HG03432 (cell line): ENCODE data around the gene HSD17B3.
"Not testable (repeated sequence)": the region's sequence is repeated elsewhere in the genome, so short reads cannot be mapped to it uniquely, and the experiment has no call there.

Source experiments
- ATAC-seq: cut with Tn5 transposase; IDR thresholded peaks from one replicate; pipeline ENCODE4 v1.9.1; 2021; ENCODE audit warnings: mild to moderate bottlenecking, moderate library complexity; ENCODE audit not compliant: unreplicated experiment

The HSD17B3 gene

DNA sequence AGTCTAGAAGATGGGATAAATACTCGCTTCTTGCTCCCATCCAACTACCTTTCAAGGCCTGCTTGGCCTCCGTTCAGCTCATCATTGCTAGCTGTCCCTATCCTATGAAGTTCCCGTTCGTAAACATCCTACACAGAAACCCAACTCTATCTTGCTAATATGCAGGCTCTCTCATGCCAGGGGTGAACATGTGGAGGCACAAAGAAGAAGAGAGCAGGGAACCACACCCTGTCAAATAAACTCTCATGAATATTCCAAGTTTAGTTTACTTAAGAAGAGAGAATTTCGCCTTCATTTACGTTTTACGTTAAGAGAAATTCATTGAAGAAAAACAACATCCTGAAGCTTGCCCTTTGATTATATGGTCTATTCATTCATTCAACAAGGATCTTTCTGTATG lies 7.9 kb upstream of the HSD17B3 start:
- ATAC-seq: no peak

DNA sequence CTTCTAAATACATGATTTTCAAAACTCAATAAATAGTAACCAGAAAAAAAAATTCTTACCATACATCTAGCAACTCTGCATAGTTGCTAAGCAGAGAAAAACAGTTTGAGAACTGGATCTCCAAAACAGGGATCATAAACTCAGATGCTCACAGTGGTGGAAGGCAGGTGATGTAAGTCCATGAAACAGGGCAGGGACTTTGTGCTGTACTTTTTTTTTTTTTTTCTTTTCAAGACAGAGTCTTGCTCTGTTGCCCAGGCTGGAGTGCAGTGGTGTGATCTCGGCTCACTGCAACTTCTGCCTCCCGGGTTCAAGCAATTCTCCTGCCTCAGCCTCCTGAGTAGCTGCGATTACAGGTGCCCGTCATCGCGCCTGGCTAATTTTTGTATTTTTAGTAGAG lies 5.0 kb upstream of the HSD17B3 start:
- not testable (repeated sequence) for ATAC-seq

DNA sequence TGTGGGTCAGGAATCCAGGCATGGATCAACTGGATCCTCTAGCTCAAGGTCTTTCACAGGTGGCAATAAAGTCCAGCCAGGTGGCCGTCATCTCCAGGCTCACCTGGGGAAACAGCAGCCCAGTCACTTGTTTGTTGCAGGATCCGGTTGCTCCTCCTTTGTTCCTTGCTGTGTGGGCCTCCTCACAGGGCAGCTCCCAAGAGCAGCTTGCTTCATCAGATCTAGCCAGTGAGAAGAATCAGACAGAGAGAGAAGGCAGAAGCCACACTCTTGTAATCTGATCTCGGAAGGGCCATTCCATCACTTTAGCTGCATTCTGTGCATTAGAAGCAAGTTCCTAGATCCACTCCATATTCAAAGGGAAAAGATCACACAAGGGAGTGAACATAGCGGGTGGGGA lies 3.2 kb upstream of the HSD17B3 start:
- no peak for ATAC-seq

DNA sequence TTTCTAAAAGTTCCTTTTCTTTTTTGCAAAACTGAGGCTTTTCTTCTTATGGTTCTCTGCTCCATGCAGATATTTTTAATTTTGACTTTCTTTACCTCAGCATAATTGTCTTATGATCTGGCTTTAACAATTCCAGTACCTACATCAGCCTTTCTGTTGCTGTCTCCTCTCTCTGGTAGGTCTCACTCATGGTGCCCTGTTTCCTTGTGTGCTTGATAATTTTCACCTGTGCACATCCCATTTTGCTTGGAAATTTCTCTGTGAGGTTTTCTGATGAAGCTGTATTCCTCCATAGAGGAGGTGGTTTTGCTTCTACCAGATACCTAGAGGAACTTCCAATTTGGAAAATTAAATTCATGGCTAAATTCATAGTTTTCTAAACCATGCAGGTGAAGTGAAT lies 2.3 kb upstream of the HSD17B3 start:
- ATAC-seq: no peak

DNA sequence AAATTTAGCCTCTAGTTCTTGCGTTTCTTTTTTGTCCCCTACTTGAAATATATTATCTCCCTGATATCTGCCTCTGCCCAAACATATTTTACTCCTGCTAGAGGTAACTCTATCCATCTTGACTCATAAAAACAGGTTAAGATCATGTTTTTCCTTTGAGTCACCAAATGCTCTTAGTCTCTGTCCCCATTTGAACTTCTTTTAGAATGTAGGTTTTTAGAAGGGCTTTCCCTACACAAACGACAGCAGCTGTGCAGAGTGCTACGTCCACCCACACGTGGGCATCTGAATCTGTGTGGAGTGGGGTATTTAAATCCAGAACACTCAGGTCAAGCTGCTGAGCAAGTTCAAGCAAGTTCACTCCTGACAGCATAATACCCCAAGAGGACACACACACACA lies 2.2 kb downstream of the HSD17B3 start:
- ATAC-seq: no peak

DNA sequence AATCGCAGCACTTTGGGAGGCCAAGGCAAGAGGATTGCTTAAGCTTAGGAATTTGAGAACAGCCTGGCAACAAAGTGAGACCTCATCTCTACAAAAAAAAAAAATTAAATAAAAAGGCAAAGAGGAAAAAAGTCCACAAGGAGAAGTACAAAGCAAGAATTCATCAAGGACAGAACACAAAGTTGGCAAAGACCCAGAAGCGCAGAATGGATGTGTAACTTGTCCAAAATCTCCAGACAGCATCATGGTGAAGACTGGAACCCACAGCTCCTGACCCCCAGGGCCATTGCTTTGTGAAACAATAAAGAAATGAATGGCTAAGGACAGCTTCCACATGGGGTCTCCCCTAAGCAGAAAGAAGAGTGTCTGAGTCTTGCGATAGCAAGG lies 7.8 kb downstream of the HSD17B3 start:
- no peak for ATAC-seq

DNA sequence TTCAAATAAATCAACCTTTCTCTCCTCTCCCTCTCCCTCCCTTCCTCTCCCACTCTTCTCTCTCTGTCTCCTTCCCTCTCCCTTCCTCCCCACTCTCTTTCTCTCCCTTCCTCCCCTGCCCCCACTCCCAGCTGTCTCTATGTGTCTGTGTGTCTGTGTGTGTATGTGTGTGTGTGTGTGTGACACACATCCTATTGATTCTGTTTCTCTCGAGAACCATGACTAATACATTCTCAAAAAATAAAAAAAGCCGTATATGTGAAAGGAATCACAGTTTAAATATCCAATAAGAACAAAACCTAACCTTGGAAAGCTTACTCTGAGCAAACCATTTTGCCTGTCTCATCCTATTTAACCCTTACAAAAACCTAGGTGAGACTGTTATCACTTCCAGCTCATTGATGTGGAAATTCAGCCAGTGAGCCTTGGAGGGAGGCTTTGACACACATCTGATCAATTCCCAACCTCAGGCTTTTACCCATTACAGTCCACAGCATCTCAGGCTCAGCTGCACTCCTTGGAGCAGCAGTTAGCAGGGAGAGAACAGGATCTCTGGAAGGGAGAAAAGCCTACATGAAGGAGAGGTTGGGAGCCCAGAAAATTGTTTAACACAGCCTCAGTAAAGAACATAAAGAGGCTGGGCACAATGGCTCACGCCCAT lies 8.3 kb downstream of the HSD17B3 start:
- ATAC-seq: no peak

DNA sequence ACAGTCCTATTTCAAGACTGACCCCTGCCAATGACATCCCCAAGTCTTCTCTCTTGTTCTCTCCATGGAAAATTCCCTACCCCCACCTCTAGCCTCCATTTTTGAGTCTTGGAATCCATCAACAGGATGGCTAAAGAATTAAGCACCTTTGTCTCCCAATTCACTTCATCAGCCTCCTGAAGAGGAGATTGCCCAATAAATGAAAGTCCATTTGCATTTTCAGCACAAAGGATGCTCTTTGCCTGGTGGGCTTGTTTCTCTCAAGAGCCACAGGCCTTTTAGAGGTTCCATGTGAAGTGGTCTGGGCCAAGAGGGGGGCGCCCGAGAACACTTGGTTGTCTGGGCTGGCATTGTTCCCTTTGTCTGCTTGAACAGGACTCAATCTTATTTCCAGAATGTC lies 12.6 kb downstream of the HSD17B3 start:
- no peak for ATAC-seq

DNA sequence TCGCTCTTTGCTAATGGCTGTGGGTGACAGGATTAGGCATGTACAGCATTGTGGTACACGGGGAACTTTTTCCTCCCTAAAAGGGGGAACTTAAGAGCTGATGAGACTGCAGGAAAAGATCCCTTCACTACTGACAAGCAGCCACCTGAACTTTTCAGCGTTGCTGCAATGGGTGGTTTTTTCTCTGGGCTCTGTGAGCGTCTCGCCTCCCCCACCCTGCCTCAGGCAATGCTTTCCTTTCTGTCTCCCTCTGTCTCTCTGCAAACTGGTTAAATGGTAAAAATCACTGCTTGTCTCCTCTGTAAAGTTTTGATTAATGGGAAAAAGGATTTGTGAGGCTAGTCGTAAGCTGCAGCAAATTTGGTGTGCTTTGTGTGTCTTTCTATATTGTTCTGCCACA lies 20.3 kb downstream of the HSD17B3 start:
- no peak for ATAC-seq

DNA sequence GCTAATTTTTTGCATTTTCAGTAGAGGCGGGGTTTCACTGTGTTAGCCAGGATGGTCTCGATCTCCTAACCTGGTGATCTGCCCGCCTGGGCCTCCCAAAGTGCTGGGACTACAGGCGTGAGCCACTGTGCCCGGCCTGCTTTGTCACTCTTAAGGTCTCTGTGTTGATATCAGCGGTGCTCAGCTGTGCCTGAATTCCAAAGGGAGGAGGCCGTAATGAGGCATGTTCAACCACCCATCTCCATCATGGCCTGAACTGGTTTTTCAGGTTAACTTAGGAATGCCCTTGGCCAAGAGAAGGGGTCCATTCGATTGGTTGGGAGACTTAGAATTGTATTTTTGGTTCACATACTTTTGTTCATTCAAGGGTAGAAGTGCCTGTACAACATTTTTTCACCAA lies 22.0 kb downstream of the HSD17B3 start:
- ATAC-seq: no peak

DNA sequence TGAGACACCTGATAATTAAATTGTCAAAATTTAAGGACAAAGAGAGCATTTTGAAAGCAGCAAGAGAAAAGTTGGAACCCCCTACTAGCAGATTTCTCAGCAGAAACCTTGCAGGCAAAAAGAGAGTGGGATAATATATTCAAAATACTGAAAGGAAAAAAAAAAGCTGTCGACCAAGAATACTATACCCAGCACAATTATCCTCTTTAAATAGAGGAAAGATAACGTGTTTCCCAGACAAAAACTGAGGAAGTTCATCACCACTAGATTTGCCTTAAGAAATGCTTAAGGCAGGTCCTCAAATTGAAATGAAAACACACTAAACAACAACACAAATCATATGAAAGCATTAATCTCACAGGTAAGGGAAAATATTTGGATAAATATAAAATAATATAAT lies 27.0 kb downstream of the HSD17B3 start:
- ATAC-seq: no peak

DNA sequence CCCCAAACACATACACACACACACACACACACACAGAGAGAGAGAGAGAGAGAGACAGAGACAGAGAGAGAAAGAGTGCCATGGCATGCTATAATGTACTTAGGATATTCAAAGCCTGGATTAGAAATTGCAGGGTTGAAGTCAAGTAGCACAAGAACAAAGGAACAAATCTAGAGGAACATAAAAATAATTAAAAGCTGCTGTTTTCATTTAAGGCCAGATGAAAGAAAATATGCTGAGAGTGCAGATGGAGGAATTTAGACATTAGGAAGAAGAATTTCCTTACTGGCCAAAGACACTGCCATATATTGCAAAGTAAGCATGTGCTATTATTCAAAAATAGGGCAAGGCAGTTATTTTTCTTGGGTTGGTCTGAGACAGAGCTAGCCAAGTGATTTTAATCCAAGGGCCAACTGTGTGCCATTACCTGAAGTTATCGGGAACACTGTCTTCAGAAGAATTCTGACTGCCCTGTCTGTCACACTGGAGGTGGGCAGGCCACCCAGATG lies 31.7 kb downstream of the HSD17B3 start:
- no peak for ATAC-seq

DNA sequence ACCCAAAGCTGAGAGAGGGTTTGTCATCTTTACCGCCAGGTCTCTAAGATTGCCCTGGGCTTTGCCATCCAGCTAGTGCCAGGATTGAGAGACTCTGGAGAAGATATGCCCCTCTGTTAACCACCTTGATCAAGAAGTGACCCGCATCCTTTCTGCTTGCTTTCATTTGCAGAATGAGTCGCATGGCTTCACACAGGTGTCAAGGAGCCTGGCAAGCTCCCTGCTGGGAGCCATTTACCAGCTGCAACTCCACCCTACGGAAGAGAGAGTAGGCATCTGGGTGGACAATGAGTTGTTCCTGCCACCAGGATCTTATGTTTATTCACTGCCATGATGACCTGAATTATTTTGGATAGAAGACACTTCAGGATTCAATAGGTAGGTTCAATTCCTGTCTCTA lies 43.0 kb downstream of the HSD17B3 start:
- no peak for ATAC-seq

DNA sequence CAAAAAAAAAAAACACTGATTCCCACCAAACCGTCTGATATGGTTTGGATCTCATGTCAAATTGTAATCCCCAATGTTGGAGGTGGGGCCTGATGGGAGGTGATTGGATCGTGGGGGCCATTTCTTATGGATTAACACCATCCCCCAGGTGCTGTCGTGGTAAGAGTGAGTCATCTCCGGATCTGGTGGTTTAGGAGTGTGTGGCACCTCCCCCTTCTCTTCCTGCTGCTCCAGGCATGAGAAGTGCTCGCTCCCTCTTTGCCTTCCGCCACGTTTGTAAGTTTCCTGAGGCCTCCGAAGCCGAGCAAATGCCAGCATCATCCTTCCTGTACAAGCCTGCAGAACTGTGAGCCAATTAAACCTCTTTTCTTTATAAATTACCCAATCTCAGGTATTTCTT lies 45.2 kb downstream of the HSD17B3 start:
- no peak for ATAC-seq

DNA sequence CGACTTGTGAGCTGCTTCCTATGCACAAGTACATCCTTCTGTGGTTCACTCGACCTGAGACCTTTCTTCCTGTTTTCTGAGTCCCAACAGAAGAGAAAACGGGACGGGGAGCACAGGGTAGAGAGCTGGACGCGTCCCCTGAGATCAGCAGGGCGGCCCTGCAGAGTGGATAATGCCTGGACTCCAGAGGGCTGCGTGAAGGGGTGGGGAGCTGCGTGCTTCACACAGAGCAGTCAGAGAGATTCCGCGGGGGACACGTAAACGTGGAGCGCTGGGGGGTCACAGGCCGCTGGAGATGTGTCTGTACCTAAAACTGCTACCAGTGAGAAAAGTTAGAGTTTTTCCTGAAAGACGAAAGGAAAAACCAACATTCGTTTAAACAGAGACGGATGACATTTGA lies 46.3 kb downstream of the HSD17B3 start:
- ATAC-seq: no peak

DNA sequence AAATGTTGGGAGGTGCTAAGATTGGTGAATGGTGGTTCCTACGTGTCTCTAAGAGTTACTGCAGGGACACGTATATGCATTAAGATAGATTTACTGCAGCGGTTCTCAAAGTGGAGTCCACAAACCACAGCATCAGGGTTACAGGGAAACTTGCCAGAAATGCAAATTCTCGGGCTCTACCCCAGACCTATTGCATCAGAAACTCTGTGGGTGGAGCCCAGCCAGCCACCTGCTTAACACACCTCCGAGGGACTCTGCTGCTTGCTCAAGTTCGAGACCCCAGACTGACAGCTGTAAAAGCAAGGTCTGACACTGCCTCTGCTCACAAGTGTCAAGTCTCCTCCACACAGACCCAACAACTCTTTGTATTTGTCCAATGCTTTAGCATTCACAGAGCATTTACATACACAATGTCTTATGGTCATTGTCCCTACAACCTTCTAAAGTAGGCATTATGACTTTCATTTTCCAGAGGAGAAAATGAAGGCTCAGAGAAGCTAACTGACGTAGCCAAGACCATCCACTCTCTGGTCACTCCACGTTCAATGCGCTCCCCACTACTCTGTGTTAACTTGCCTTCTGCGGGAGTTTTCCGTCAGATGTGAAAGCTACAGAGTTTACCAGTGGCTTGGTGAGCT lies 48.8 kb downstream of the HSD17B3 start:
- no peak for ATAC-seq

DNA sequence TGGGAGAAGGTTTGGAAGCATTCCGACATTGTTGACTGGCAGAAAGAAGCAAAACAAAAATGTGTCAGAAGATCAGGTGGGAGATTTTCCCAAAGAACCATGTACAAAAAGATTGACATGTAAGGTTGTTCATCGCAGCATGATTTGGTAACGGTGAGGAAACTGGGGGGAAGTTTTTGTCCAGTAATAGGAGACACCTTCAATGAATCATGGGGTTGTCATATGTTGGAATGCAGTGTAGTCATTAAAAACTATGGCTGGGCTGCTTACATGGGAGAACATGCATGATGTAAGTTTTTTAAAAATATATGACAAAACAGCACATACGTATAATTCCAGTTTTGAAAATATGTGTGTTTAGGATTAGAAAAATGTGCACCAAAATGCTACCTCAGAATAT lies 50.5 kb downstream of the HSD17B3 start:
- ATAC-seq: no peak

DNA sequence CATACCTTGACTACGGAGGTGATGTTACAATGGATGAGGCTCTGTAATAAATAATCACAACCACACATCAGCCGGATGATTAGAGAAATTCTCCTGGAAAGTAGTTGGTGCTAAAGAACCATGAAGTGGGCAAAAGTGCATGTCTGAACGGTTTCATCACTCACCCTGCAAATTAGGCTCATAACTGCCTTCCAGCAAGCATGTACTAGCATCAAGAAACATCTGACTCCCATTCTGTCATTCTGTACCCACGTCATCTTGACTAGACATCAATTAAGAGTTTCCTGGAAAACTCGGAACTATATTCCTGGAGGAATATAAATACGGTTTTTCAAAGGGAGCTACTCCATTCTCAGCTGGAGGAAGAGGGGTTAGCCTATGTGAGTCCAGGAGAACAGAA lies 52.2 kb downstream of the HSD17B3 start:
- no peak for ATAC-seq

DNA sequence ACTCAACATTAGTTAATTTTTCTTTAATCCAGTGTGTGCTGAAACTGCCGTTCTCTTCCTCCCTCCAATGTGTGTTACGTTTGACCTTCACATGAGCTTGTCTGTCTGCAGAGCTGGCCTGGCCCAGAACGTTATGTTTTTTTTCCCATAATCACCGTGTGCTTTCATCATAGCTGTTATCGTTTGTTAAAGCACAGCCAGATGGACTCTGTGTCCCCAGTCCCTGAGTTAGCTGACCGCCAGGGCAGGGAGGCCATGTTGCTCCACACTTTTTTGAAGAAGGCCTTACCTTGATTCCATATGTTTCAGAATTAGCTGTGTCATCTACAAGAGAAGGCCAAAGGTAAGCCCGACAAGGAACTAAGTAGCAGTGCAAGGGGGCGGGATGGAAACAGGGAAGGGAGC lies 55.7 kb downstream of the HSD17B3 start:
- ATAC-seq: no peak

DNA sequence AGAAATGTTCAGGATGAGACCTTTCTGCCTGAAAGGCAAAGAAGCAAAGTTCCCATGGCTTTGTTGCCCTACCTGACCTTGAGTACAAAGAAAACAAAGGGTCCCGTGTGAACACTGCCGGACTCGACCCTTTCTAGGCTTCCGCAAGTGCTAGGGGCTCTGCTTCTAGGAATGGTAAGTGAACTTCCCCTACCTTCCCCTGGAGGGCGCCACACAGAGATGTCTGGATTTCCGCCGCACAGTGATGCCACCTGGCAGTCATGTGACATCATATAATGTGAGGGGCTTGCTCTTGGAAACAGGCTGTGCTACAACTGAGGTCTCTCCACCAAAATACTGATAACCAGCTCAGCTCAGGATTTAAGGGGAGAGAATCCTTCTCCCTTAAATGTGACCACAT lies 56.6 kb downstream of the HSD17B3 start:
- no peak for ATAC-seq

DNA sequence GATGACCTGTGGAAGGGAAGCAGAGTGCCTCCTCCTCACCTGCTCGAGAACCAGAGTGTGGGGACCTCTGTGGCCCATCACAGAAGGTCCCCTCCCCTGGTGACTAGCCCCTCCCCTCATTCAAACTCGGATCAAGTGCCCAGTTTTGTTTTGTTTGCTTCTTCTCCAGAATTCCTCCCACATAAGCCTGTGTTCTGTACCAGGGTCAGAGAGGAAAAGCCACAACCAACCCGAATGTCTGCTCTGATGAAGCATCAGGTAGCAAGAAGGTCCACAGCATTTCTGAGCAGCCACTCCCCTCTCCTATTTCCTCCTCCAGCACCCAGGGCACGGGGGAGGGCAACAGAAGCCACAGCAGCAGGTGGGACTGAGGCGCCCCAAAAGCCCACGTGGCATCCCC lies 58.2 kb downstream of the HSD17B3 start:
- no peak for ATAC-seq

DNA sequence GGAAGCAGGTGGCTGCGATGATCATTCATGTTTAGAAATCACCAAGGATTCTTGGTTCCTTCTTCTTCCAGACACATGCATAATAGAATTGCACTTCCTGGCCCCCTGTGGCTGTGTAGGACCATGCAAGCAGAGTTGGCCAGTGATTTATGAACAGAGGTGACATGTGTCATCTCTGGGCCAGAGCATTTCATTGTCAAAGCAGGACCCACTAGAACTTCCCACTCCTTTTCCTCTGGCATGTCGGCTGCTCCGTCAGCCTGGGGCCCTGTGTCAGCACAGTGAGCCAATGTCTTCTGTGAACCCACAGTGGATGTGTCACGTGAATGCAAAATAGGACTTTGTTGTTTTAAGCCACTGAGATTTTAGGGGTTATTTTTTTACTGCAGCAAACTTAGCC lies 59.2 kb downstream of the HSD17B3 start:
- no peak for ATAC-seq

DNA sequence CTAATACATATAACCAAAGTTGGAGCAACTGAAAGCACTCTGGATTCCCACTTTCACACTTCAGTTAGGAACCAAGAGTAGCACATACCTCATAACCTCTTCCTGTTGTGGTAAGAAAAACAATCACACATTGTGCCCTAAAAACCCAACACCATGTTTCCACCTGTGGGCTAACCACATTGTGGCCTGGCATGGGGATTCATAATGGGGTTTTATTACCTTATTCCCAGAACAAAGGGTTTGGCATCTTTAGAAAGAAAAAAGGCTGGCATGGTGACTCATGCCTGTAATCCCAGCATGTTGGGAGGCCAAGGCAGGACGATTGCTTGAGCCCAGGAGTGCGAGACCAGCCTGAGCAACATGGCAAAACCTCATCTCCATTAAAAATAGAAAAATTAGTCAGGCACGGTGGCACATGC lies 60.6 kb downstream of the HSD17B3 start:
- ATAC-seq: peak; percentile 61
